ENCODE measurements around the gene REN.

GRCh38 chr1:204203206-204203767 lies 37.1 kb upstream of the REN start:
- TF ChIP-seq HNF1A (IDR thresholded peaks at IDR 0.05; ENCODE audit: low read depth) = no peak
- no peak for TF ChIP-seq HNF1A (CRISPR knock-in tag; IDR thresholded peaks at IDR 0.05; ENCODE audit: borderline replicate concordance)
- no peak for TF ChIP-seq CTCF (CRISPR knock-in tag; IDR thresholded peaks at IDR 0.05)
- no peak for TF ChIP-seq DZIP1 (CRISPR knock-in tag; IDR thresholded peaks at IDR 0.05)
- no peak for TF ChIP-seq NCOA1 (CRISPR knock-in tag; IDR thresholded peaks at IDR 0.05)
- no peak for TF ChIP-seq YY1 (IDR thresholded peaks at IDR 0.05; ENCODE audit: insufficient read depth, insufficient replicate concordance, low read depth, low read length)
- TF ChIP-seq ZSCAN29 (CRISPR knock-in tag; conservative IDR thresholded peaks at IDR 0.05) = no peak
- no peak for TF ChIP-seq EZH2 (conservative IDR thresholded peaks at IDR 0.05; ENCODE audit: low read depth, low read length)
- no peak for TF ChIP-seq NAIF1 (CRISPR knock-in tag; IDR thresholded peaks at IDR 0.05; ENCODE audit: borderline replicate concordance)
- no peak for TF ChIP-seq HCFC1 (IDR thresholded peaks at IDR 0.05; ENCODE audit: low read depth, low read length)
- no peak for TF ChIP-seq BRCA1 (CRISPR knock-in tag; IDR thresholded peaks at IDR 0.05)
- no peak for TF ChIP-seq ESRRA (CRISPR knock-in tag; IDR thresholded peaks at IDR 0.05; ENCODE audit: low read depth)

Measured in HepG2 (cell line).